LNCAP (cell line): ENCODE data around the gene SPACA6.

Source experiments
- TF ChIP-seq, protein P1 (sequence below): fragments of 450-650 bp; IDR thresholded peaks from 2 replicates; pipeline ENCODE4 v1.5.1; 2017; ENCODE audit warnings: mild to moderate bottlenecking

SPACA6 gene

GRCh38 chr19:51676566-51677083 is 16.5 kb upstream of the SPACA6 start:
- TF ChIP-seq, protein P1, sequence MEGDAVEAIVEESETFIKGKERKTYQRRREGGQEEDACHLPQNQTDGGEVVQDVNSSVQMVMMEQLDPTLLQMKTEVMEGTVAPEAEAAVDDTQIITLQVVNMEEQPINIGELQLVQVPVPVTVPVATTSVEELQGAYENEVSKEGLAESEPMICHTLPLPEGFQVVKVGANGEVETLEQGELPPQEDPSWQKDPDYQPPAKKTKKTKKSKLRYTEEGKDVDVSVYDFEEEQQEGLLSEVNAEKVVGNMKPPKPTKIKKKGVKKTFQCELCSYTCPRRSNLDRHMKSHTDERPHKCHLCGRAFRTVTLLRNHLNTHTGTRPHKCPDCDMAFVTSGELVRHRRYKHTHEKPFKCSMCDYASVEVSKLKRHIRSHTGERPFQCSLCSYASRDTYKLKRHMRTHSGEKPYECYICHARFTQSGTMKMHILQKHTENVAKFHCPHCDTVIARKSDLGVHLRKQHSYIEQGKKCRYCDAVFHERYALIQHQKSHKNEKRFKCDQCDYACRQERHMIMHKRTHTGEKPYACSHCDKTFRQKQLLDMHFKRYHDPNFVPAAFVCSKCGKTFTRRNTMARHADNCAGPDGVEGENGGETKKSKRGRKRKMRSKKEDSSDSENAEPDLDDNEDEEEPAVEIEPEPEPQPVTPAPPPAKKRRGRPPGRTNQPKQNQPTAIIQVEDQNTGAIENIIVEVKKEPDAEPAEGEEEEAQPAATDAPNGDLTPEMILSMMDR = no peak

DNA sequence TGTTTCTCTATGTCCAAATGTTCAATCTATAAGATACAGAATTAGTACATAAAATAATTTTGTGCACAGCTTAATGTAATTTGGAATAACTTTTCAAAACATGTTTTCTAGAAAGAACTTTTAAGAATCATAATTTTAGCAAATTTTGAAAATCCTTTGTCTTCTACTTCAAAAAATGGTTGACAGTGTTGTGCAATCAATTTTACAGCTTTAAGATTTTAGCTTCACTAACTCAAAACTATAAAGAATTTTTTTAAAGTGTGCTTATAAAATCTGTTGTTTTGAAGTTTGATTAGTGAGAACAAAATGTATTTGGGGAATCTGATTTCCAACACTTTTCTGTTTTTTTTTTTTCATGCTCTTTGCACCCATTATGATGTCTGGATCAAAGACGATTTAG is 12.7 kb upstream of the SPACA6 start:
- TF ChIP-seq, protein P1 = no peak

DNA sequence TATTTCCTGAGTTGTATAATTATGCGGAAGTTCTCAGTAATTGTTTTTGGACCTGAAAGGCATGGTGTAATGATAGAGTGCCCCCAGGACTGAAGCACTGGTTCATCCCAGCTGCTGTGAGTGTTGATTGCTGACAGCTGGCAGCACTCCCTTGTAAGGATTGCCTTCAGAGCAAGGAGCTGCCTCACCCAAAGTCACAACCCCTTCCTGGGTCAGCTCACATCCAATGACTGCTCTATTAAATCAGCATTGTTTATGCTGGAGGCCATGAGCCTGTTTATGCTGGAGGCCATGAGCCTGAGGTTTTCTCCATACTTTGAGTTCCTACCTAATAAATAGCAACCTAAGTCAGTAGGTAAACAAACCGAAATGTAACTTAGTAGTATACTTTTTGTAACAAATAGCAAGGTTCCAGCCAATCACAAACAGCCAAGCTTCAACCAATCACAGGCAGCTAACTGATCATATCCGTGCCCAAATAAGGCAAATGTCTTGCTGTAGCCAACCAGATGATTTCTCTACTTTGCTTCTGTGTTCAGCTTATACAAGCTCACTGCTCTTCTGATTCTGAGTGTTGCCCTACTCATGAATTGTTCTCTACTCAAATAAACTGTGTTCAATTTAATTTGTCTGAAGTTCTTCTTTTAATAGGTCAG is 11.7 kb upstream of the SPACA6 start:
- TF ChIP-seq, protein P1 = no peak

DNA sequence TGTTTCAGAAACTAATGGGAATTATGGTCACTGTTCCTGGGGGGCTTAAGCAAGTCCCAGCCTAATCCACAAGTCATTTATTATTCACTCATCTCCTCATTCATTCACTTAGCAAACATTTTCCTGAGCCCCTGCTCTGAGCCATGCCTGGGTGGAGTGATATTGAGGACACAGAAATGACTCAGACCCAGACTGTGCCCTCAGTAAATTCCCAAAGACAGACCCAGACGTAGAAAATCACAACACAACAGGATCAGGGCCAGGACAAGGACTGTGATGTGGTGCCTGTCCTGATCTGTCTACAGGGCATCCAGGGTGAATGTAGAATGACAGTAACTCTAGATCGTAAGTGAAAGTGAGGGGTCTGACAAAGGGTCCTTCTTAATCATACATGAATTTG is 7.0 kb upstream of the SPACA6 start:
- TF ChIP-seq, protein P1 = no peak

DNA sequence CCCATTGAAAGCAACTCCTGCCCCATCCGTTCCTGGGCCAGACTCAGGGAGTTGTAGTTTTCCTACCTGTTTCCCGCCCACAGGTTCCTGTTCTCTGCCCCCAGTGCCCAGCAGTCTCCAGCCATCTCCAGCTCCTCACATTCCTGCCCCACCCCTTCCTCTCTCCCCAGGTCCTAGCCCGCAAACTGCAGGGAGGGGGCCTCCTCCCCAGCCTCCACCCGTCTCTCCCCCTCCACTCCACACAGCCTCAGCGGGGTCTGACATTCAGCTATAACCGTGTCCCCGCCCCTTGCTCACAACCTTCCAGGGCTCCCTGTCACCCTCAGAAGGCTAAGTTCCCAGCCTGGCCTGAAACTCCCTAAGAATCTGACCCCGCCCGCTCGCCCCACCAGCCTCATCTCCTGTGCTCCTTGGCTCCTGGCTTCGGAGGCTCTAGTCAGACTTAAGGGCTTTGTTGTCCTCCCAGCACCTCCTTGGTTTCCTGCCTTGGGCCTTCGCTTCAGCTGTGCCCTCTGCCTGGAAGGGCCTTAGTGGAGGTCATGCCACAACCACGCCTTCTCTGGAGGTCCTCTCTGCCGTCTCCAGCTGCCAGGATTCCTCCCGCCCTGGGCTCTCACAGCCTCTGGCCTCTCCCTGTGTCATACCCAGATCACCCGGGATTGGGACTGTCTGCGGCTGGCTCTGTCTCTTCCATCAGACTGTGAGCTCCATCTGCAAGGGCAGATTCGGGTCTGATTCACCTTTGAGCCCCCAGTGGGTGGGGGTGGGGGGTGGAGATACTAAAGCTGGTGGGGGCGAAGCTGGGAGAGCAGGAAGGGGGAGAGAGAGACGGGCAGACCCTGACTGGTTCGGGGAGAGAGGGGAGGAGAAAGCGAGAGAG is 5.1 kb upstream of the SPACA6 start:
- TF ChIP-seq, protein P1 = no peak

DNA sequence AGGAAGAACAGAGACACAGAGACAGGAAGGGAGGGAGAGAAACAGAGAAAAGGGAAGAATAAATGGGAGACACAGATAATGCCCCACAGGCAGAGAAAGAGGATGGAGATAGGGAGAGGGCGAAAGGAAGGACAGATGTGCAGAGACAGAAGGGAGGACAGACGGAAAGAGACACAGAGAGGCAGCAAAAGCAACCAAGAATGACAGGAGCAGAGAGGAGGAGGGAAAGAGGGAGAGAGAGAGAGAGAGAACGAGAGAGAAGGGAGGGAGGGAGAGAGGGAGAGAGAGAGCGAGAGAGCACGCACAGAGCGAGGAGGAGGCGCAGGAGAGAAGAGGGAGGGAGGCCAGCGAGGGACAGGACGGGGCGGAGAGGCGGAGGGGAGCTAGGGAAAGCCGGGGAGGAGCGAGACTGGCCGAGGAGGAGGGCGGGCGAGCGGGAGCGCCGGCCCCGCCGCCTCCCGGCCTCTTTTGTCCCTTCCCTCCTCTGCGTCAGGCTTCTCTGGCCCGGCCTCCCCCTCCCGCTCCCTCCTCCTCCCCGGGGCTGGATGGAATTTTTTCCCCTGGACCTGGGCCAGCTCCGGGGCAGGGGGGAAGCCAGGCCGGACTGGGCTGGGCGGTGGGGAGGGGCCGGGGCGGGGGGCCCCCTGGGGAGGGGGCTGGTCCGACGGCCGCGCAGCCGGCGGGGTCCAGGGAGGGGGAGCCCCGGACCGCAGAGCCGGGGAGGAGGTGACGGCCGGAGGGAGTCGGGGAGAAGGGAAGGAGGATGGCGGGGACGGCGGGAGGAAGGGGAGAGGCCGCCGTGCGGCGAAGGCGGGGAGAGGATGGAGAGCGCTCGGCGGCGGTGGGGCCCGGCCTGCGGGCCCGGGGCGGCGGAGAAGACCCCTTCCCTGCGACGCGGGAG is 4.2 kb upstream of the SPACA6 start:
- TF ChIP-seq, protein P1 = no peak

- TF ChIP-seq, protein P1 = no peak
These were observed 3.2 kb upstream of the SPACA6 start for GRCh38 chr19:51689751-51690453.
